Fibroblast of pulmonary artery (primary cell): ENCODE measurements around the gene FOXF1.

ENCODE experiments used
- DNase-seq: peaks from one replicate; pipeline ENCODE4 v3.0.0-alpha.2; 2010; ENCODE audit warnings: low read depth
- H3K4me3 ChIP-seq: replicated peaks from 2 replicates; pipeline ENCODE4 v1.5.1; 2011; ENCODE audit warnings: low read depth, mild to moderate bottlenecking, control low read depth, low read length, moderate library complexity
- CTCF ChIP-seq: IDR thresholded peaks from 2 replicates; pipeline ENCODE4 v1.5.1; 2011; ENCODE audit warnings: mild to moderate bottlenecking, control low read depth, low read length, inconsistent platforms; ENCODE audit errors: missing control alignments

Gene FOXF1

DNA sequence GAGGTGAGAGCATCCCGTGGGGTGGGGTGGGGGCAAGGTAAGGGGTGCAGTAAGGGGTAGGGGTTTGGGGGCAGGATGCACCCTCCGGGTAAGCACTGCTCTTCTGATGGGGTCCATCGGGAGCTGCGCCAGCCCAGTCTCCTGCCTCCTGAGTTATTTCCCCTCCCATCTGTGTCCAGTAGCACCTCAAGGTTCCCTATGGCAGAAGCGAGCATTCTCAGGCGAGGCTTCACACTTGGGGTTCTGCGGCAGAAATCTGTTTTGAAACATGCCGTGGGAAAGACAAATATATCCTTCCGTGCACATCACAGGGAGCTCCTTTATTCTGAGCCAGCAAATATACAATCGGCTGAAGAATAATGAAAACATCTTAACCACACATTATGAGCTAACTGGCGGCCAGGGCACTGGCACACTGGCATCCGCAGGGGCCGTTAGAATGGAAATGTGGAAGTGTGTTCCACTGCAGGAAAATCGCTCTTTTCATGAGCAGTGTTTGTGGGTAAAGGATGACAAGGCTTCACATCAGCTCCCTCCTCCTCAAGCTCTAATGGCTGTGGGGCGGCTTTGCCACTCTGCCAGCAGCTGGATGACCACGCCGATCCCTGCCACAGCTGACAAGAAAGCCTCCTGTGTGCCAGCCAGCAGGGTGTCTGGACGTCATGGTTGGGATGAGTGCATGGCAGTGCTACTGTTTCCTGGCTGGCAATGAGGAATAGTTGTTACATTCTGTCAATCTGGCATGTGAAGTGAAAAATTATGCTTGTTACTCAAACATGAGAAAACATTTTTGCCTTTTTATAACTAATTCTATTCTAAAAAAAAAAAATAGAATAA, 24.7 kb downstream of the FOXF1 start:
- DNase-seq, result no peak
- no peak for TF ChIP-seq CTCF

DNA sequence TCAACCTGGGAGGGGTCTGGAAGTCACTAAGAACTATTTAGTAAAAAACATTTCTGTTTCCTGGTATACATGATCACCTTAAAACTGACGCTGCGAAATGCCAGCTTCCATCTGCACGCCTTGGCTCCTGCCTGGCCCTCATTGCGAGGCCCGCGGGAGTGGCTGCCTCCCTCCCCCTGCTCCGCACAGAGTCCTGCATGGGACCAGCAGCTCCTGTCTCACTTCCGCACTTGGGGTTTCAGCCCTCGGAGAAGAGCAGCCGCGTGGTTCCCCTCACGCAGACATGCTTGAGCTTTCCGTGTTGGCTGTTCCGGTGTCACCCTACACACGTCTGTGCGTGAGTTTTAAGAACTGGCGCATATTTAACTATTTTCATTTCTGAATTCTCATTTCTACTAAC, 26.3 kb downstream of the FOXF1 start:
- TF ChIP-seq CTCF, result no peak
- no peak for DNase-seq
- H3K4me3 ChIP-seq, result no peak overlapping the region

More for the DNA sequence above, 24.7 kb downstream of the FOXF1 start:
- no peak overlapping the region for H3K4me3 ChIP-seq

GRCh38 chr16:86537486-86537885, 27.2 kb downstream of the FOXF1 start:
- DNase-seq, result no peak
- TF ChIP-seq CTCF, result no peak
- H3K4me3 ChIP-seq, result no peak overlapping the region

- no peak for DNase-seq
- no peak overlapping the region for H3K4me3 ChIP-seq
- no peak for TF ChIP-seq CTCF
These were observed 28.0 kb downstream of the FOXF1 start for GRCh38 chr16:86538196-86538780.

DNA sequence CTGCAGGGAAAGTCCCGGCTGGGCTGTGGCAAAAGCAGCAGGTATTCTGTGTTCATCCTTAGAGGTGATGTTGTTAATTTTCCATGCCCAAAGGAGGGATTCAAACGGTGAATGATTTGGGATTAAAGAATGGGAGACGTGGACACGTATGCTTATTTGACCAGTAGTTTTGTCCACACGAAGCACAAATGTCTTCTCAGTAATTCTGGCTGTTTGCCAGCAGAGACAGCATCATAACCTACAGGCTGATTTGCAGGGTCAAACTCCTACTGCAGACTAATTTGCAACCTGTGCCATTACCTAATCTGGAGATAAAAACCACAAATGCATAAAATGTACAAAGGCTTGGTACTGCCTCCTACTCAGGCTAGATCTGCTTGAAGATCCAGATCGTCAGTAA, 30.6 kb downstream of the FOXF1 start:
- TF ChIP-seq CTCF, result no peak
- no peak overlapping the region for H3K4me3 ChIP-seq
- no peak for DNase-seq

DNA sequence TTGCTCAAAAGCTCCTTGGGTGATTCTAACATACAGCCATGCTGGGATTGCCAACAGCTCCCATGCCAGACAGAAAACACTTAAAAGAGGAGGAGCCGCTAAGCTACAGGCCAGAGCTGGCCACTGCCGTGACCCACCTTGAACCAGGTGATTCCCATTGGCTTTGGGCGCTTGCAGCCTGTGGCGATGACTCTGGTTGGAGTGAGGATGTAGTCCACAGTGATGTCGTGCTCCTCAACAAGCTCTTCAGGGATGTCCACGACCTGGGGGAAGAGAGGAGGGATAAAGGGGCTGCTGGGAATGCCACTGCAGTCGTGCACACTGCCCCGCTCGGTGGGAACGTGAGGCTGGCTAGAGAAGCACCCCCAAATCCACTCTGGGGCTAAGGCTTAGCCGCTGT, 31.2 kb downstream of the FOXF1 start:
- no peak overlapping the region for H3K4me3 ChIP-seq
- no peak for DNase-seq
- no peak for TF ChIP-seq CTCF
